AG09309 (cell line): ENCODE measurements around the gene ARHGEF12.

ENCODE experiments used
- DNase-seq: peaks from one replicate; pipeline ENCODE4 v3.0.0-alpha.2; 2010; ENCODE audit warnings: low read depth
- H3K4me3 ChIP-seq: 2 replicates; pipeline ENCODE4 v1.5.1; 2011; ENCODE audit warnings: mild to moderate bottlenecking, low read depth, low read length, moderate library complexity; ENCODE audit not compliant: control insufficient read depth
- CTCF ChIP-seq: IDR thresholded peaks from 2 replicates; pipeline ENCODE4 v1.5.1; 2011; ENCODE audit warnings: mild to moderate bottlenecking, low read depth, low read length, inconsistent platforms; ENCODE audit not compliant: insufficient read depth, control insufficient read depth; ENCODE audit errors: missing control alignments

Gene ARHGEF12

GRCh38 chr11:120529911-120530310, 193.7 kb downstream of the ARHGEF12 start:
- no peak overlapping the region for H3K4me3 ChIP-seq
- DNase-seq: no peak
- no peak for TF ChIP-seq CTCF

- no peak overlapping the region for H3K4me3 ChIP-seq
- DNase-seq: peak; percentile 32
- no peak for TF ChIP-seq CTCF
These were observed 196.0 kb downstream of the ARHGEF12 start for GRCh38 chr11:120532082-120532831.

- no peak for DNase-seq
- no peak for TF ChIP-seq CTCF
- H3K4me3 ChIP-seq: no peak overlapping the region
These were observed 196.6 kb downstream of the ARHGEF12 start for GRCh38 chr11:120532832-120533196.

GRCh38 chr11:120536091-120536796, 200.0 kb downstream of the ARHGEF12 start:
- DNase-seq: no peak
- no peak for TF ChIP-seq CTCF
- H3K4me3 ChIP-seq: no peak overlapping the region

GRCh38 chr11:120536797-120537169, 200.6 kb downstream of the ARHGEF12 start:
- TF ChIP-seq CTCF: no peak
- H3K4me3 ChIP-seq: no peak overlapping the region
- DNase-seq: no peak

- TF ChIP-seq CTCF: no peak
- H3K4me3 ChIP-seq: no peak overlapping the region
- no peak for DNase-seq
These were observed 201.8 kb downstream of the ARHGEF12 start for GRCh38 chr11:120537996-120538395.

GRCh38 chr11:120538707-120539106, 202.5 kb downstream of the ARHGEF12 start:
- no peak for TF ChIP-seq CTCF
- DNase-seq: no peak

More at GRCh38 chr11:120538707-120539106, 202.5 kb downstream of the ARHGEF12 start:
- no peak overlapping the region for H3K4me3 ChIP-seq
